ENCODE data around the gene GPR132. TPM values are rescaled to one million over a fixed set of nuclear protein-coding genes. Genes with fewer than 3 reads are reported as not detected.

The GPR132 gene
- total and polyA plus RNA-seq, 2 of the 13 experiments (the other 11 are each of a cell fraction or from before 2014, with no cell fraction given), result not detected

DNA sequence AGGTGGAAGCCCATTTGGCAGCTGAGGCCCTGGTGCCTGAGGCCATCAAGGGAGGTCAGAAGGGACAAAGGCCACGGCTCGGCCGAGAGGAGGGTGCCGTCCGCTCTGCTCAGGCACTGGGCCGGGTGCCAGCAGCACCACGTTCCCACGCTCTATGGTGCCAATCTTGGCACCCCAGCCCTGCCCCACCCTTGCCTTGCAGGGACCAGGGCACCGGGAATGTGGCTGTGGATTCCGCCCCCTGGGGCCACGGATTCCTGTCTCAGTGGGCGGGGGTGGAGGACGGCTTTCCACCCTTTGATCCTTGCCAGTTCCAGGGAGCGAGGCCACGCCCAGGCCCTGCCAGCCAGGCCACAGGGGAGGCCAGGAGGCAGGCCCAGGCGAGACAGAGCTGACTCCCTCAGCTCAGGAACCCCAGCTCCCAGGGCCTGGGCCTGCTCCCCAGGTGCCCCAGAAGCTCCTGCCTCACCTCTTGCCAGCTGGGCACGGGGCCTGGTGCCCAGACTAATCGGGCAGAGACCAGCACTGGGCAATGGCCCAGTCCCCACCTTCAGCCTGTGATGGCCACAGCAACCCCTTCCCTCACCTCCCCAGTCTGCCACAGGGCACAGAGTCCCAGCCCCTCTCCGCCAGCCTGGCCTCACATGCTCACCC is 26.4 kb upstream of the GPR132 start (continued):
- TF ChIP-seq, protein P1, sequence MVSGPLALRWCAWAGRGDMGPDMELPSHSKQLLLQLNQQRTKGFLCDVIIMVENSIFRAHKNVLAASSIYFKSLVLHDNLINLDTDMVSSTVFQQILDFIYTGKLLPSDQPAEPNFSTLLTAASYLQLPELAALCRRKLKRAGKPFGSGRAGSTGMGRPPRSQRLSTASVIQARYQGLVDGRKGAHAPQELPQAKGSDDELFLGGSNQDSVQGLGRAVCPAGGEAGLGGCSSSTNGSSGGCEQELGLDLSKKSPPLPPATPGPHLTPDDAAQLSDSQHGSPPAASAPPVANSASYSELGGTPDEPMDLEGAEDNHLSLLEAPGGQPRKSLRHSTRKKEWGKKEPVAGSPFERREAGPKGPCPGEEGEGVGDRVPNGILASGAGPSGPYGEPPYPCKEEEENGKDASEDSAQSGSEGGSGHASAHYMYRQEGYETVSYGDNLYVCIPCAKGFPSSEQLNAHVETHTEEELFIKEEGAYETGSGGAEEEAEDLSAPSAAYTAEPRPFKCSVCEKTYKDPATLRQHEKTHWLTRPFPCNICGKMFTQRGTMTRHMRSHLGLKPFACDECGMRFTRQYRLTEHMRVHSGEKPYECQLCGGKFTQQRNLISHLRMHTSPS (CRISPR knock-in tag; IDR thresholded peaks at IDR 0.05; ENCODE audit: low read depth), result peak; percentile 98
- TF ChIP-seq PITX1 (CRISPR knock-in tag; IDR thresholded peaks at IDR 0.05) (no peak), SOX6 (IDR thresholded peaks at IDR 0.05) (no peak), SOX6 (CRISPR knock-in tag; IDR thresholded peaks at IDR 0.05) (peak; percentile 21; the same call in 1 of the 2 replicates), SP5 (CRISPR knock-in tag; IDR thresholded peaks at IDR 0.05; ENCODE audit: borderline replicate concordance, low read depth) (peak; percentile 90), HDAC2 (CRISPR knock-in tag; IDR thresholded peaks at IDR 0.05) (0 out of 2 replicates have a peak, but pooled peaks have one; percentile 42), ZNF563 (CRISPR knock-in tag; IDR thresholded peaks at IDR 0.05) (no peak), KDM2A (CRISPR knock-in tag; IDR thresholded peaks at IDR 0.05; ENCODE audit: borderline replicate concordance, low read depth) (no peak), ZNF687 (CRISPR knock-in tag; IDR thresholded peaks at IDR 0.05) (peak; percentile 47; the same call in 1 of the 2 replicates), TEAD3 (CRISPR knock-in tag; optimal IDR thresholded peaks at IDR 0.05; ENCODE audit: borderline replicate concordance) (peak; percentile 84), ZBTB38 (CRISPR knock-in tag; IDR thresholded peaks at IDR 0.05) (peak; percentile 36; the same call in 1 of the 2 replicates)
- TF ChIP-seq, protein P2, sequence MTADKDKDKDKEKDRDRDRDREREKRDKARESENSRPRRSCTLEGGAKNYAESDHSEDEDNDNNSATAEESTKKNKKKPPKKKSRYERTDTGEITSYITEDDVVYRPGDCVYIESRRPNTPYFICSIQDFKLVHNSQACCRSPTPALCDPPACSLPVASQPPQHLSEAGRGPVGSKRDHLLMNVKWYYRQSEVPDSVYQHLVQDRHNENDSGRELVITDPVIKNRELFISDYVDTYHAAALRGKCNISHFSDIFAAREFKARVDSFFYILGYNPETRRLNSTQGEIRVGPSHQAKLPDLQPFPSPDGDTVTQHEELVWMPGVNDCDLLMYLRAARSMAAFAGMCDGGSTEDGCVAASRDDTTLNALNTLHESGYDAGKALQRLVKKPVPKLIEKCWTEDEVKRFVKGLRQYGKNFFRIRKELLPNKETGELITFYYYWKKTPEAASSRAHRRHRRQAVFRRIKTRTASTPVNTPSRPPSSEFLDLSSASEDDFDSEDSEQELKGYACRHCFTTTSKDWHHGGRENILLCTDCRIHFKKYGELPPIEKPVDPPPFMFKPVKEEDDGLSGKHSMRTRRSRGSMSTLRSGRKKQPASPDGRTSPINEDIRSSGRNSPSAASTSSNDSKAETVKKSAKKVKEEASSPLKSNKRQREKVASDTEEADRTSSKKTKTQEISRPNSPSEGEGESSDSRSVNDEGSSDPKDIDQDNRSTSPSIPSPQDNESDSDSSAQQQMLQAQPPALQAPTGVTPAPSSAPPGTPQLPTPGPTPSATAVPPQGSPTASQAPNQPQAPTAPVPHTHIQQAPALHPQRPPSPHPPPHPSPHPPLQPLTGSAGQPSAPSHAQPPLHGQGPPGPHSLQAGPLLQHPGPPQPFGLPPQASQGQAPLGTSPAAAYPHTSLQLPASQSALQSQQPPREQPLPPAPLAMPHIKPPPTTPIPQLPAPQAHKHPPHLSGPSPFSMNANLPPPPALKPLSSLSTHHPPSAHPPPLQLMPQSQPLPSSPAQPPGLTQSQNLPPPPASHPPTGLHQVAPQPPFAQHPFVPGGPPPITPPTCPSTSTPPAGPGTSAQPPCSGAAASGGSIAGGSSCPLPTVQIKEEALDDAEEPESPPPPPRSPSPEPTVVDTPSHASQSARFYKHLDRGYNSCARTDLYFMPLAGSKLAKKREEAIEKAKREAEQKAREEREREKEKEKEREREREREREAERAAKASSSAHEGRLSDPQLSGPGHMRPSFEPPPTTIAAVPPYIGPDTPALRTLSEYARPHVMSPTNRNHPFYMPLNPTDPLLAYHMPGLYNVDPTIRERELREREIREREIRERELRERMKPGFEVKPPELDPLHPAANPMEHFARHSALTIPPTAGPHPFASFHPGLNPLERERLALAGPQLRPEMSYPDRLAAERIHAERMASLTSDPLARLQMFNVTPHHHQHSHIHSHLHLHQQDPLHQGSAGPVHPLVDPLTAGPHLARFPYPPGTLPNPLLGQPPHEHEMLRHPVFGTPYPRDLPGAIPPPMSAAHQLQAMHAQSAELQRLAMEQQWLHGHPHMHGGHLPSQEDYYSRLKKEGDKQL (CRISPR knock-in tag; IDR thresholded peaks at IDR 0.05; ENCODE audit: low read depth), result peak; percentile 26; the same call in 1 of the 2 replicates
- TF ChIP-seq, protein P3, sequence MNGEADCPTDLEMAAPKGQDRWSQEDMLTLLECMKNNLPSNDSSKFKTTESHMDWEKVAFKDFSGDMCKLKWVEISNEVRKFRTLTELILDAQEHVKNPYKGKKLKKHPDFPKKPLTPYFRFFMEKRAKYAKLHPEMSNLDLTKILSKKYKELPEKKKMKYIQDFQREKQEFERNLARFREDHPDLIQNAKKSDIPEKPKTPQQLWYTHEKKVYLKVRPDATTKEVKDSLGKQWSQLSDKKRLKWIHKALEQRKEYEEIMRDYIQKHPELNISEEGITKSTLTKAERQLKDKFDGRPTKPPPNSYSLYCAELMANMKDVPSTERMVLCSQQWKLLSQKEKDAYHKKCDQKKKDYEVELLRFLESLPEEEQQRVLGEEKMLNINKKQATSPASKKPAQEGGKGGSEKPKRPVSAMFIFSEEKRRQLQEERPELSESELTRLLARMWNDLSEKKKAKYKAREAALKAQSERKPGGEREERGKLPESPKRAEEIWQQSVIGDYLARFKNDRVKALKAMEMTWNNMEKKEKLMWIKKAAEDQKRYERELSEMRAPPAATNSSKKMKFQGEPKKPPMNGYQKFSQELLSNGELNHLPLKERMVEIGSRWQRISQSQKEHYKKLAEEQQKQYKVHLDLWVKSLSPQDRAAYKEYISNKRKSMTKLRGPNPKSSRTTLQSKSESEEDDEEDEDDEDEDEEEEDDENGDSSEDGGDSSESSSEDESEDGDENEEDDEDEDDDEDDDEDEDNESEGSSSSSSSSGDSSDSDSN (CRISPR knock-in tag; IDR thresholded peaks at IDR 0.05), result peak; percentile 17; the same call in 1 of the 2 replicates
- TF ChIP-seq, protein P4, sequence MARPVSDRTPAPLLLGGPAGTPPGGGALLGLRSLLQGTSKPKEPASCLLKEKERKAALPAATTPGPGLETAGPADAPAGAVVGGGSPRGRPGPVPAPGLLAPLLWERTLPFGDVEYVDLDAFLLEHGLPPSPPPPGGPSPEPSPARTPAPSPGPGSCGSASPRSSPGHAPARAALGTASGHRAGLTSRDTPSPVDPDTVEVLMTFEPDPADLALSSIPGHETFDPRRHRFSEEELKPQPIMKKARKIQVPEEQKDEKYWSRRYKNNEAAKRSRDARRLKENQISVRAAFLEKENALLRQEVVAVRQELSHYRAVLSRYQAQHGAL (CRISPR knock-in tag; IDR thresholded peaks at IDR 0.05; ENCODE audit: not compliant biosample characterization), result no peak

All from HepG2 (cell line).